GM10847 (cell line): Measurements from ENCODE around the gene KLRG1.

Experiments
- POLR2A ChIP-seq: IDR thresholded peaks from 2 replicates; pipeline ENCODE4 v1.6.1; 2011; ENCODE audit not compliant: insufficient read length; ENCODE audit errors: extremely low read depth

KLRG1 gene

GRCh38 chr12:9049520-9050133 is 60.3 kb downstream of the KLRG1 start:
- TF ChIP-seq POLR2A: no peak

GRCh38 chr12:9050521-9051157 is 61.3 kb downstream of the KLRG1 start:
- no peak for TF ChIP-seq POLR2A

GRCh38 chr12:9051158-9051550 is 61.8 kb downstream of the KLRG1 start:
- TF ChIP-seq POLR2A: no peak

- TF ChIP-seq POLR2A: no peak
Measured at GRCh38 chr12:9052610-9053009, 63.3 kb downstream of the KLRG1 start.
